Bronchial epithelial cell (primary cell): ENCODE results near the gene PDCD10. TPM values are rescaled to one million over a fixed set of nuclear protein-coding genes. Genes with fewer than 3 reads are reported as not detected.

ENCODE experiments used
- DNase-seq: peaks from one replicate; pipeline ENCODE4 v3.0.0-alpha.2; 2010; ENCODE audit warnings: low read depth
- FAIRE-seq: peaks from 2 replicates; lab custom pipeline; 2011; peaks lifted over from hg19 to GRCh38; lab: Jason Lieb, UNC
- H3K27me3 ChIP-seq: 2 replicates; pipeline ENCODE4 v1.5.1; 2011; ENCODE audit warnings: low read length; ENCODE audit not compliant: control insufficient read depth, insufficient read depth
- H3K36me3 ChIP-seq: 2 replicates; pipeline ENCODE4 v1.5.1; 2011; ENCODE audit warnings: low read length; ENCODE audit not compliant: control insufficient read depth, insufficient read depth
- H3K4me3 ChIP-seq: 2 replicates; pipeline ENCODE4 v1.5.1; 2011; ENCODE audit warnings: mild to moderate bottlenecking, low read depth, low read length, control low read depth
- total RNA-seq: library from RNA; depleted of rRNA; stranded (reverse); fragments of >200 nt; gene quantifications from 2 replicates; pipeline ENCODE4 v1.2.1, GENCODE V29; 2014
- TF ChIP-seq, protein P1 (sequence below): IDR thresholded peaks from 2 replicates; pipeline ENCODE4 v1.5.1; 2011; ENCODE audit warnings: mild to moderate bottlenecking, moderate library complexity, low read length, control low read depth, inconsistent platforms; ENCODE audit not compliant: insufficient read depth, severe bottlenecking

Gene PDCD10
- total RNA-seq, 1 donor from 2014 or later = 83.2 TPM

DNA sequence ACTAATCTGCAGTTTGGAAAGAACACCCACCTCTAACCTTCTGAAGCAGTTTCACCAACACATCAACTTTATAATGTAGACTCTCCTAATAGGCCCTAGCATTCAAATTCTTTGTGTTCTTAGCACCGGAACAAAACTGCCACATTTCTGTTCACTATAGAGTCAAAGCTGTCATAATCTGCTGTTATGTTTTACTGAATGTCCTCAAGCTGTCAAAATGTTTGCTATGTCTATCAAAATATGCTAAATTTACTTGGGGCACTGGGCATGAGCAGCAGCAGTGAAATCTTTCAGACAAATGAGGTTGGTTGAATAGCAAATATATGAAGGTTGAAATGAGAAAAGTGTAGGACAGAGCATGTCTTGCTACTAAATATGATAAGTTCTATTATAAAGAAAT lies 82.9 kb downstream of the PDCD10 start:
- H3K4me3 ChIP-seq = no peak overlapping the region
- TF ChIP-seq, protein P1, sequence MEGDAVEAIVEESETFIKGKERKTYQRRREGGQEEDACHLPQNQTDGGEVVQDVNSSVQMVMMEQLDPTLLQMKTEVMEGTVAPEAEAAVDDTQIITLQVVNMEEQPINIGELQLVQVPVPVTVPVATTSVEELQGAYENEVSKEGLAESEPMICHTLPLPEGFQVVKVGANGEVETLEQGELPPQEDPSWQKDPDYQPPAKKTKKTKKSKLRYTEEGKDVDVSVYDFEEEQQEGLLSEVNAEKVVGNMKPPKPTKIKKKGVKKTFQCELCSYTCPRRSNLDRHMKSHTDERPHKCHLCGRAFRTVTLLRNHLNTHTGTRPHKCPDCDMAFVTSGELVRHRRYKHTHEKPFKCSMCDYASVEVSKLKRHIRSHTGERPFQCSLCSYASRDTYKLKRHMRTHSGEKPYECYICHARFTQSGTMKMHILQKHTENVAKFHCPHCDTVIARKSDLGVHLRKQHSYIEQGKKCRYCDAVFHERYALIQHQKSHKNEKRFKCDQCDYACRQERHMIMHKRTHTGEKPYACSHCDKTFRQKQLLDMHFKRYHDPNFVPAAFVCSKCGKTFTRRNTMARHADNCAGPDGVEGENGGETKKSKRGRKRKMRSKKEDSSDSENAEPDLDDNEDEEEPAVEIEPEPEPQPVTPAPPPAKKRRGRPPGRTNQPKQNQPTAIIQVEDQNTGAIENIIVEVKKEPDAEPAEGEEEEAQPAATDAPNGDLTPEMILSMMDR = no peak
- H3K27me3 ChIP-seq = no peaks in the 10 kb centered on the region
- FAIRE-seq (no peak), DNase-seq (no peak)
- H3K36me3 ChIP-seq = no peaks in the 10 kb centered on the region

DNA sequence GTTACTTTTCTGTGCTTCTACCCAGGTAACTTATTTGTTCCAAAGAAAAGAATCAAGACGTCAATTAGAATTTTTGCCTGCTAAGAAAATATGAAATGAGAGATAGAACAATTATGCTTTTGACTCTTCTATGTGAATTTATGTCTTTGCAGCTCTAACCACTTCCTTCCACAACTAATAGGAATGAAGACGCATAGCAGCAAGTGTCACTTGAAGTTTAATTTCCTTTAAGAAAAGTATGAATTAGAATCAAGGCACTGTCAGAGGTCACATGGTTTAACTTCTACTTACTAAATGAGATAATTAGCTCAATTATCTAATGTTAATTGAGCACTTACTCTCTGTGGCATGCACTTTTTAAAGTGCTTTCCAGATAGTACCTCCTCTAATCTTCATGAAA lies 84.2 kb downstream of the PDCD10 start:
- FAIRE-seq (no peak), DNase-seq (no peak)
- H3K36me3 ChIP-seq = no peaks in the 10 kb centered on the region
- TF ChIP-seq, protein P1 = no peak
- no peak overlapping the region for H3K4me3 ChIP-seq
- H3K27me3 ChIP-seq = no peaks in the 10 kb centered on the region

DNA sequence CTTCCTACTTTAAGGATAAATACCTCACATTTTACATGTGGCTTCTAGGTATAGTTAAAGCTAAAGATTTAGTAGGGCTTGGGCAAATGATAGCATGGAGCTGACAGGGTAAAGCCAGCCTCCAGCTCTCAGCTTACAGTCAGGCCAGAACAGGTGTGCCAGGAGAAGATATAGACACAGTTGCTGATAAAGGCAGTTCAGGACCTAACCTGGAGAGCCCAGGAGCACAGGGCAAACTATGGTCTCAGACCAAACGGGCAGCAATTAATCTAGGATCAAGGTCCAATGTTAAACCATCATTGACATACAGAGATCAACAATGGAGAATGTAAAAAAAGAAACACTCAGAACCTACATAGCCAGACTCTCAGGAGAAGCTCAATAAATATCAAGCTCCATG lies 84.9 kb downstream of the PDCD10 start:
- H3K4me3 ChIP-seq = no peak overlapping the region
- DNase-seq (no peak), FAIRE-seq (no peak)
- H3K36me3 ChIP-seq = no peaks in the 10 kb centered on the region
- no peaks in the 10 kb centered on the region for H3K27me3 ChIP-seq
- TF ChIP-seq, protein P1 = no peak

DNA sequence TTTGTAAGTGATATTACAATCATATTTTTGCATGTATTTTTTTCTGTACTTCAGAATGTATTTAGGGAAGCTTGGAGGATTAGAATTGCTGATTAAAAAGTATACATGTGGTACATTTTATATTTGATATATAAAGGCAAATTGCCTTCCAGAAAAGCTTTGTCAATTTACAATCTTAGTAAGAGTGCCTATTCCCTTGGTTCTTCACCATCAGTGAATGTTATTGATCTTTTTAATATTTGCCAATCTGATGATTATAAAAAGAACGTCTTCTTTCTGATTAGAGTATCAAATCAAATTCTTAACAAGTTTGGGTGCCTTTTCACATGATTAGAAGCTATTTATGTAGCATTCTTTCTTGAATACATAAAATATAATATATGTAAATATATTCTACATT lies 90.1 kb downstream of the PDCD10 start:
- FAIRE-seq (no peak), DNase-seq (no peak)
- Histone ChIP-seq H3K36me3 (no peaks in the 10 kb centered on the region), H3K27me3 (no peaks in the 10 kb centered on the region), H3K4me3 (no peak overlapping the region)
- TF ChIP-seq, protein P1 = no peak

Other genes with a start within 250 kb of the PDCD10 start
- gene WDR49, start 81.0 kb downstream of the PDCD10 start, total RNA-seq = 0.51 and 1.1 TPM in 2 replicates
- gene SERPINI1, start 829 bp upstream of the PDCD10 start, total RNA-seq = 1.8 and 3.3 TPM in 2 replicates